GM12878 (cell line): Measurements from ENCODE around the gene FDXACB1. TPM values are rescaled to one million over a fixed set of nuclear protein-coding genes. Genes with fewer than 3 reads are reported as not detected.
A peak's percentile ranks its signal among the peaks of the same experiment; 100 is the strongest.

ENCODE experiments used
- ATAC-seq: fragments of 200-7000 bp; cut with Tn5 transposase; 3 replicates; pipeline ENCODE4 v1.9.1; 2020; ENCODE audit warnings: mild to moderate bottlenecking, moderate library complexity
- BruUV-seq: library from RNA; stranded (reverse); fragments of 400-500 nt; replicated peaks from 2 replicates; lab custom pipeline; 2021; lab: Mats Ljungman, UMichigan
- CTCF ChIA-PET: fragments of 300-600 bp; sonication (Branson Sonifier 250); formaldehyde crosslinking; extraction: SDS; loops from one replicate; lab custom pipeline; 2021; ENCODE audit warnings: inconsistent platforms; lab: Yijun Ruan, JAX
- POLR2A ChIA-PET: fragments of 350-600 bp; formaldehyde crosslinking; extraction: SDS; loops from one replicate; lab custom pipeline; 2021; ENCODE audit warnings: inconsistent platforms; lab: Charles Lee
- RAD21 ChIA-PET: fragments of 300-600 bp; sonication (Branson Sonifier 250); formaldehyde crosslinking; loops from one replicate; lab custom pipeline; 2023; ENCODE audit warnings: antibody characterized with exemption; ENCODE audit not compliant: unreplicated experiment; lab: Charles Lee
- SMC1A ChIA-PET: fragments of 300-600 bp; sonication (Branson Sonifier 250); formaldehyde crosslinking; loops from one replicate; lab custom pipeline; 2023; ENCODE audit not compliant: unreplicated experiment, uncharacterized antibody; lab: Charles Lee
- DNase-seq: peaks from one replicate; pipeline ENCODE4 v3.0.0-alpha.2; 2011; ENCODE audit warnings: low read depth, low spot score
- FAIRE-seq: peaks from 3 replicates; lab custom pipeline; 2011; peaks lifted over from hg19 to GRCh38; lab: Jason Lieb, UNC
- H2AFZ ChIP-seq: 2 replicates; pipeline ENCODE4 v1.6.0; 2011; ENCODE audit warnings: low read depth, low read length, control low read depth; ENCODE audit not compliant: control insufficient read depth
- H3K27ac ChIP-seq: 2 replicates; pipeline ENCODE4 v1.5.1; 2011; ENCODE audit warnings: control low read depth; ENCODE audit not compliant: control insufficient read depth, insufficient read depth
- H3K27me3 ChIP-seq, 2 experiments: replicated peaks in 1 of 2; 2 replicates each; pipeline versions ENCODE4 v1.6.0 to v1.6.1; 2011; ENCODE audit warnings: low read length in 1 of 2; ENCODE audit not compliant: control insufficient read depth in 2 of 2, insufficient read depth in 2 of 2
- H3K36me3 ChIP-seq, 2 experiments: 2 replicates each; pipeline ENCODE4 v1.5.1; 2011; ENCODE audit warnings: low read length in 1 of 2; ENCODE audit not compliant: control insufficient read depth in 2 of 2, insufficient read depth in 2 of 2
- H3K4me1 ChIP-seq: 2 replicates; pipeline ENCODE4 v1.6.1; 2011; ENCODE audit warnings: mild to moderate bottlenecking, low read length, moderate library complexity, mixed read lengths; ENCODE audit not compliant: control insufficient read depth, insufficient read depth
- H3K4me2 ChIP-seq: 2 replicates; pipeline ENCODE4 v1.6.0; 2011; ENCODE audit warnings: control low read depth; ENCODE audit not compliant: control insufficient read depth, insufficient read depth
- H3K4me3 ChIP-seq: fragments of 200-600 bp; sonication (generic); 2 replicates; pipeline ENCODE4 v1.5.1; 2016
- H3K79me2 ChIP-seq: 2 replicates; pipeline ENCODE4 v1.6.0; 2011; ENCODE audit warnings: low read length; ENCODE audit not compliant: control insufficient read depth, insufficient read depth
- H3K9ac ChIP-seq: 2 replicates; pipeline ENCODE4 v1.8.0; 2011; ENCODE audit warnings: low read length, control low read depth, mixed read lengths; ENCODE audit not compliant: control insufficient read depth, insufficient read depth
- H3K9me3 ChIP-seq: replicated peaks from 3 replicates; pipeline ENCODE4 v1.5.1; 2011; ENCODE audit warnings: mild to moderate bottlenecking, low read length; ENCODE audit not compliant: control insufficient read depth, insufficient read depth
- H4K20me1 ChIP-seq: 2 replicates; pipeline ENCODE4 v1.6.0; 2011; ENCODE audit not compliant: control insufficient read depth, insufficient read depth
- BACH1 ChIP-seq: fragments of 450-650 bp; IDR thresholded peaks from 2 replicates; pipeline ENCODE4 v1.6.1; 2017; ENCODE audit warnings: mild to moderate bottlenecking, borderline replicate concordance
- BRCA1 ChIP-seq: IDR thresholded peaks from 2 replicates; pipeline ENCODE4 v1.6.1; 2011; ENCODE audit warnings: low read depth, low read length, improper control_type of control experiment
- CHD2 ChIP-seq: IDR thresholded peaks from 2 replicates; pipeline ENCODE4 v1.6.1; 2011; ENCODE audit warnings: low read depth, low read length, improper control_type of control experiment, borderline replicate concordance
- CHD4 ChIP-seq: fragments of 200-600 bp; sonication (generic); IDR thresholded peaks from 2 replicates; pipeline ENCODE4 v1.6.1; 2016; ENCODE audit warnings: mild to moderate bottlenecking
- EZH2 ChIP-seq: IDR thresholded peaks from 2 replicates; pipeline ENCODE4 v1.6.1; 2012; ENCODE audit warnings: low read depth, mild to moderate bottlenecking, control low read depth, inconsistent platforms, low read length, borderline replicate concordance; ENCODE audit not compliant: control insufficient read depth
- GATAD2B ChIP-seq: fragments of 450-650 bp; conservative IDR thresholded peaks from 2 replicates; pipeline ENCODE4 v1.6.1; 2017; ENCODE audit warnings: low read depth, mild to moderate bottlenecking, moderate library complexity
- MEF2B ChIP-seq: fragments of 450-650 bp; IDR thresholded peaks from 2 replicates; pipeline ENCODE4 v1.6.1; 2018; ENCODE audit warnings: mild to moderate bottlenecking, moderate library complexity; ENCODE audit not compliant: partially characterized antibody, poor library complexity, severe bottlenecking
- NFXL1 ChIP-seq: fragments of 450-650 bp; IDR thresholded peaks from 2 replicates; pipeline ENCODE4 v1.6.1; 2017; ENCODE audit warnings: antibody characterized with exemption, mild to moderate bottlenecking, borderline replicate concordance
- NR2C1 ChIP-seq: fragments of 450-650 bp; IDR thresholded peaks from 2 replicates; pipeline ENCODE4 v1.6.1; 2017; ENCODE audit warnings: antibody characterized with exemption, mild to moderate bottlenecking, moderate library complexity
- RELA ChIP-seq: fragments of 450-650 bp; IDR thresholded peaks from 2 replicates; pipeline ENCODE4 v1.8.0; 2014; ENCODE audit warnings: borderline replicate concordance; ENCODE audit not compliant: partially characterized antibody
- TCF3 ChIP-seq: IDR thresholded peaks from 2 replicates; pipeline ENCODE4 v1.6.1; 2012; ENCODE audit warnings: low read depth, mild to moderate bottlenecking, low read length, borderline replicate concordance; ENCODE audit not compliant: insufficient read depth
- WGBS: methylation state at CpG from one replicate; pipeline ENCODE4 v1.1.6; 2016; ENCODE audit warnings: low lambda C conversion rate; ENCODE audit not compliant: insufficient replicate concordance, insufficient coverage; ENCODE audit errors: missing lambda C conversion rate; 5-methylcytosine and 5-hydroxymethylcytosine counted together
- in situ Hi-C: fragments of 300-500 bp; cut with MboI; formaldehyde crosslinking; loops from 9 replicates; pipeline ENCODE4 v1.14.3; 2018; ENCODE audit warnings: mixed read lengths
- intact Hi-C: fragments of 100-400 bp; cut with micrococcal nuclease; formaldehyde crosslinking; loops from one replicate; pipeline ENCODE4 v1.14.2; 2022; ENCODE audit not compliant: unreplicated experiment
- polyA plus RNA-seq, 11 experiments: library from polyadenylated mRNA; depleted of rRNA in 4 of 11; unstranded in 6 of 11; stranded (reverse) in 5 of 11; fragments of >200 nt; fragmentation: Nextera tagmentation in 4 of 11; fragmentation: Illumina TruSeq in 1 of 11; extraction: Ambion mirVana in 4 of 11; extraction: Trizol in 1 of 11; gene quantifications; 1 replicate in 1 of 11; 2 replicates in 10 of 11; pipeline versions ENCODE4 v1.2.1 to v1.2.3, GENCODE V29; 2011 to 2016; ENCODE audit warnings: inconsistent platforms in 2 of 11, missing spikeins in 2 of 11, low read depth in 1 of 11
- total RNA-seq, 4 experiments: library from RNA; depleted of rRNA in 3 of 4; stranded (reverse); fragments of >200 nt in 3 of 4; fragmentation: Illumina TruSeq in 1 of 4; extraction: Trizol in 1 of 4; gene quantifications; 2 replicates each; pipeline versions ENCODE4 v1.2.1 to v1.2.3, GENCODE V29; 2013 to 2021
- TF ChIP-seq, protein P1 (sequence below): fragments of 450-650 bp; formaldehyde crosslinking; IDR thresholded peaks from 2 replicates; pipeline ENCODE4 v1.4.0; 2022; ENCODE audit warnings: mild to moderate bottlenecking, moderate library complexity
- TF ChIP-seq, protein P2 (sequence below): IDR thresholded peaks from 2 replicates; pipeline ENCODE4 v1.6.1; 2011; ENCODE audit warnings: borderline replicate concordance, low read depth, mild to moderate bottlenecking, moderate library complexity, low read length; ENCODE audit not compliant: insufficient read depth, poor library complexity, severe bottlenecking
- TF ChIP-seq, protein P3 (sequence below): fragments of 450-650 bp; IDR thresholded peaks from 2 replicates; pipeline ENCODE4 v1.6.1; 2016; ENCODE audit warnings: mild to moderate bottlenecking

Gene FDXACB1
- total and polyA plus RNA-seq, 10 of the 15 experiments (the other 5 are each of a cell fraction or from before 2014, with no cell fraction given), result 7.4 to 13.3 (median 9.7) TPM

DNA sequence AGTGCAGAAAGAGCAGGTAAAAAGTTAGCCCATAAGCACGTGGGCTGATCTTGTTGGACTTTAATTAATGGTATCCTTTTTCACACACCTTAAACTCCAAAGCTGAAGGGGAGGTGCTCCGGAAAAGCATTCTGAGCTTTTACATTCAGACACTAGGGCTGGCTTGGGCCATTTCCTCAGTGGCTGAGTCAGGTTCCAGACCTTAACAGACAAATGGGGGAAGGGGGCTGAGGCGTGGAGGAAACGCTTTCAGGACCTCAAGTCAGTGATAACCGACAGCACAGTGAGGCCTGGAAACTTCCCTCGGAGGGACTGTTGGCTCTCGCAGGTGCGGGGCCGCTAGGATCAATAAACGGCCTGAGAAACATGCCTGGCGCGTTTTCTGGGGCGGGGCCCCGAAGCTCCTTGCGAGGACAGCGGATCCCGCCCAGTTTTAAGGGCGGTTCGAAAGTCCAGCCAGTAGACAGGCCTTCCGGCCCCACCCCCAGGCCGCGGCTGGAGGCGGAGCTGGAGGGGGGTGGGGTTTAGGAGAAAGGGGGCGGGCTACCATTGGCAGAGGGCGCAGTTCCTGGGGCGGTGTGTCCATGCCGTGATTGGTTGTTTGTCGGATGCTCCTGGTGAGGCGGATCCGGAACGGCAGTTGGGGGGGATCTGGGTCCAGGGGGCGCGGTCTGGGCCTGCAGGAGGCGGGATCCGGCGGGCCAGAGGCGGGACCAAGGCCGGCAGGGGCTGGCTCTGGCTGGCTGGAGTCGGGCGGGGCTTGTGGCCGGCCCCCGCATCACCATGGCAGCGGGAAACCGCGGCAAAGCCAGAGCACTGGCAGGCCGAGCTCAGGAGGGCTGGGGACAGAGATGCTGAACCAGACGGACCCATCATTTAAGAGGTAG, 47.8 kb upstream of the FDXACB1 start (continued):
- TF ChIP-seq, protein P1, sequence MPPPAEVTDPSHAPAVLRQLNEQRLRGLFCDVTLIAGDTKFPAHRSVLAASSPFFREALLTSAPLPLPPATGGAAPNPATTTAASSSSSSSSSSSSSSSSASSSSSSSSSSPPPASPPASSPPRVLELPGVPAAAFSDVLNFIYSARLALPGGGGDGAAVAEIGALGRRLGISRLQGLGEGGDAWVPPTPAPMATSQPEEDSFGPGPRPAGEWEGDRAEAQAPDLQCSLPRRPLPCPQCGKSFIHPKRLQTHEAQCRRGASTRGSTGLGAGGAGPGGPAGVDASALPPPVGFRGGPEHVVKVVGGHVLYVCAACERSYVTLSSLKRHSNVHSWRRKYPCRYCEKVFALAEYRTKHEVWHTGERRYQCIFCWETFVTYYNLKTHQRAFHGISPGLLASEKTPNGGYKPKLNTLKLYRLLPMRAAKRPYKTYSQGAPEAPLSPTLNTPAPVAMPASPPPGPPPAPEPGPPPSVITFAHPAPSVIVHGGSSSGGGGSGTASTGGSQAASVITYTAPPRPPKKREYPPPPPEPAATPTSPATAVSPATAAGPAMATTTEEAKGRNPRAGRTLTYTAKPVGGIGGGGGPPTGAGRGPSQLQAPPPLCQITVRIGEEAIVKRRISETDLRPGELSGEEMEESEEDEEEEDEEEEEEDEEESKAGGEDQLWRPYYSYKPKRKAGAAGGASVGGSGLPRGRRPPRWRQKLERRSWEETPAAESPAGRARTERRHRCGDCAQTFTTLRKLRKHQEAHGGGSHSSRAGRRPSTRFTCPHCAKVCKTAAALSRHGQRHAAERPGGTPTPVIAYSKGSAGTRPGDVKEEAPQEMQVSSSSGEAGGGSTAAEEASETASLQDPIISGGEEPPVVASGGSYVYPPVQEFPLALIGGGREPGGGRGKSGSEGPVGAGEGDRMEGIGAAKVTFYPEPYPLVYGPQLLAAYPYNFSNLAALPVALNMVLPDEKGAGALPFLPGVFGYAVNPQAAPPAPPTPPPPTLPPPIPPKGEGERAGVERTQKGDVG (CRISPR knock-in tag), result no peak
- TF ChIP-seq CHD4, result no peak
- no peak for TF ChIP-seq NR2C1
- TF ChIP-seq, protein P2, sequence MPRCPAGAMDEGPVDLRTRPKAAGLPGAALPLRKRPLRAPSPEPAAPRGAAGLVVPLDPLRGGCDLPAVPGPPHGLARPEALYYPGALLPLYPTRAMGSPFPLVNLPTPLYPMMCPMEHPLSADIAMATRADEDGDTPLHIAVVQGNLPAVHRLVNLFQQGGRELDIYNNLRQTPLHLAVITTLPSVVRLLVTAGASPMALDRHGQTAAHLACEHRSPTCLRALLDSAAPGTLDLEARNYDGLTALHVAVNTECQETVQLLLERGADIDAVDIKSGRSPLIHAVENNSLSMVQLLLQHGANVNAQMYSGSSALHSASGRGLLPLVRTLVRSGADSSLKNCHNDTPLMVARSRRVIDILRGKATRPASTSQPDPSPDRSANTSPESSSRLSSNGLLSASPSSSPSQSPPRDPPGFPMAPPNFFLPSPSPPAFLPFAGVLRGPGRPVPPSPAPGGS, result no peak

DNA sequence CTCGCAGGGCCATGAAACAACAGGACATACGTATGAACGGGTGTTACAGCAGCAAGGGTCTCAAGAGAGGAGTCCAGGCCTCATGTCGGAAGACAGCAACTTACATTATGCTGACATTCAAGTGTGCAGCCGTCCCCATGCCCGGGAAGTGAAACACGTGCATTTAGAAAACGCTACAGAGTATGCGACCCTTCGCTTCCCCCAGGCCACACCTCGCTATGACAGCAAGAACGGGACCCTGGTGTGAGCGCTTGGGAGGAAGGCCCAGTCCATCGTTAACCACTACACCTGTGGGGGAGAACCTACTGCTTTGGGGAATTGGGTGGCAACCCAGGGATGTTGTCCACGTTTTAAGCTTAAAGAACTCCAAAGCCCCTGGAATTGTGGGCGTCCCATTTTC, 47.0 kb upstream of the FDXACB1 start:
- DNase-seq (no peak), ATAC-seq (no peak), FAIRE-seq (no peak)
- no peaks in the 10 kb centered on the region for H3K9me3 ChIP-seq
- H3K27me3 ChIP-seq, result no peaks in the 10 kb centered on the region; a peak in 1 of 4 replicates
- in situ Hi-C loops (no loop called here), intact Hi-C loops (loop anchor here (2.0 kb wide), 2 partner anchors 47 to 161 kb away; partner anchors contain the start of genes CFAP68, FDXACB1, SDHD and TIMM8B)
- ChIA-PET RAD21 (interaction anchor here (0.9 to 1.6 kb wide), 3 partner anchors 10 to 71 kb away, joined by 3 to 9 read pairs (median 9); no protein-coding TSS in a partner anchor), POLR2A (interaction anchor here (0.8 to 1.6 kb wide), 6 partner anchors 10 to 166 kb away, joined by 3 to 6 read pairs (median 4); partner anchors contain the start of genes SDHD and TIMM8B), SMC1A (interaction anchor here (0.7 to 2.9 kb wide), 6 partner anchors 9 to 163 kb away, joined by 3 to 9 read pairs (median 4); partner anchors contain the start of gene ALG9), CTCF (interaction anchor here (1.0 to 1.8 kb wide), 7 partner anchors 14 to 161 kb away, joined by 3 to 8 read pairs (median 5); partner anchors contain the start of genes ALG9, CRYAB, SDHD and TIMM8B)
- WGBS, result 94% methylated on average over 16 of the region's 16 CpGs
- no peak overlapping the region for H3K27ac ChIP-seq
- H3K9ac ChIP-seq, result no peak overlapping the region
- no TSS peak for BruUV-seq
- H3K4me3 ChIP-seq, result no peak overlapping the region
- peaks cover 10% of the 10 kb centered on the region for H3K4me1 ChIP-seq
- H4K20me1 ChIP-seq, result no peaks in the 10 kb centered on the region
- H2AFZ ChIP-seq, result peak overlapping the region; percentile 91
- no peaks in the 10 kb centered on the region for H3K36me3 ChIP-seq
- no peaks in the 10 kb centered on the region for H3K79me2 ChIP-seq
- peak overlapping the region; percentile 95 for H3K4me2 ChIP-seq
- no peak for TF ChIP-seq BRCA1
- no peak for TF ChIP-seq TCF3
- TF ChIP-seq, protein P3, sequence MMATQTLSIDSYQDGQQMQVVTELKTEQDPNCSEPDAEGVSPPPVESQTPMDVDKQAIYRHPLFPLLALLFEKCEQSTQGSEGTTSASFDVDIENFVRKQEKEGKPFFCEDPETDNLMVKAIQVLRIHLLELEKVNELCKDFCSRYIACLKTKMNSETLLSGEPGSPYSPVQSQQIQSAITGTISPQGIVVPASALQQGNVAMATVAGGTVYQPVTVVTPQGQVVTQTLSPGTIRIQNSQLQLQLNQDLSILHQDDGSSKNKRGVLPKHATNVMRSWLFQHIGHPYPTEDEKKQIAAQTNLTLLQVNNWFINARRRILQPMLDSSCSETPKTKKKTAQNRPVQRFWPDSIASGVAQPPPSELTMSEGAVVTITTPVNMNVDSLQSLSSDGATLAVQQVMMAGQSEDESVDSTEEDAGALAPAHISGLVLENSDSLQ, result no peak
- TF ChIP-seq RELA, result no peak
- TF ChIP-seq BACH1, result no peak
- no peak for TF ChIP-seq EZH2
- TF ChIP-seq NFXL1, result no peak
- no peak for TF ChIP-seq CHD2
- TF ChIP-seq MEF2B, result no peak
- TF ChIP-seq GATAD2B, result no peak
